Caco-2 (cell line): ENCODE results near the gene TMEM267. TPM values are rescaled to one million over a fixed set of nuclear protein-coding genes. Genes with fewer than 3 reads are reported as not detected.
"Not testable (repeated sequence)": the region's sequence is repeated elsewhere in the genome, so short reads cannot be mapped to it uniquely, and the experiment has no call there.

ENCODE experiments used
- BruUV-seq: library from RNA; stranded (reverse); fragments of 400-500 nt; replicated peaks from 2 replicates; lab custom pipeline; 2021; lab: Mats Ljungman, UMichigan
- CTCF ChIA-PET: fragments of 300-600 bp; sonication (Branson Sonifier 250); formaldehyde crosslinking; loops from one replicate; lab custom pipeline; 2022; ENCODE audit warnings: antibody characterized with exemption; lab: Charles Lee
- POLR2A ChIA-PET: fragments of 300-600 bp; sonication (Branson Sonifier 250); formaldehyde crosslinking; loops from one replicate; lab custom pipeline; 2022; ENCODE audit warnings: antibody characterized with exemption; lab: Charles Lee
- DNase-seq, 2 experiments: peaks; one replicate each; pipeline versions ENCODE4 v3.0.0 to v3.0.0-alpha.2; 2020 to 2022
- H3K27me3 ChIP-seq: replicated peaks from 2 replicates; pipeline ENCODE4 v1.6.0; 2011; ENCODE audit warnings: low read length; ENCODE audit not compliant: control insufficient read depth, insufficient read depth
- H3K36me3 ChIP-seq: 2 replicates; pipeline ENCODE4 v1.5.1; 2011; ENCODE audit warnings: low read length; ENCODE audit not compliant: control insufficient read depth, insufficient read depth
- H3K4me1 ChIP-seq: fragments of 250-450 bp; sonication (Bioruptor Pico); 2 replicates; pipeline ENCODE4 v1.5.1; 2020; ENCODE audit warnings: mild to moderate bottlenecking
- H3K4me3 ChIP-seq: 2 replicates; pipeline ENCODE4 v1.5.1; 2011; ENCODE audit warnings: low read depth, mild to moderate bottlenecking, control low read depth, low read length
- H3K9me3 ChIP-seq: fragments of 250-450 bp; sonication (Bioruptor Pico); 2 replicates; pipeline ENCODE4 v1.5.1; 2020; ENCODE audit warnings: mild to moderate bottlenecking, moderate library complexity
- H3K27ac Mint-ChIP-seq: one replicate; pipeline ENCODE4 v1.8.0; 2022; ENCODE audit warnings: mixed read lengths; ENCODE audit not compliant: unreplicated experiment
- H3K27me3 Mint-ChIP-seq: one replicate; pipeline ENCODE4 v1.8.0; 2022; ENCODE audit warnings: mixed read lengths; ENCODE audit not compliant: insufficient read depth, unreplicated experiment
- H3K36me3 Mint-ChIP-seq: one replicate; pipeline ENCODE4 v1.8.0; 2022; ENCODE audit warnings: mild to moderate bottlenecking, mixed read lengths; ENCODE audit not compliant: insufficient read depth, unreplicated experiment
- H3K4me1 Mint-ChIP-seq: one replicate; pipeline ENCODE4 v1.8.0; 2022; ENCODE audit warnings: low read depth, mixed read lengths; ENCODE audit not compliant: unreplicated experiment
- H3K4me3 Mint-ChIP-seq: one replicate; pipeline ENCODE4 v1.8.0; 2022; ENCODE audit warnings: mild to moderate bottlenecking, moderate library complexity, mixed read lengths; ENCODE audit not compliant: unreplicated experiment
- H3K9me3 Mint-ChIP-seq: one replicate; pipeline ENCODE4 v1.8.0; 2022; ENCODE audit warnings: mixed read lengths; ENCODE audit not compliant: unreplicated experiment
- intact Hi-C: fragments of 100-400 bp; cut with micrococcal nuclease; formaldehyde crosslinking; loops from one replicate; pipeline ENCODE4 v1.10.0; 2022; ENCODE audit not compliant: unreplicated experiment
- total RNA-seq: library from RNA; stranded (reverse); gene quantifications from 2 replicates; pipeline ENCODE4 v1.2.3, GENCODE V29; 2022
- TF ChIP-seq, protein P1 (sequence below), 2 experiments: fragments of 200-600 bp in 1 of 2; IDR thresholded peaks; 1 replicate in 1 of 2; 2 replicates in 1 of 2; pipeline versions ENCODE4 v1.5.1 to v1.8.0; 2011 to 2022; ENCODE audit warnings: antibody characterized with exemption in 1 of 2, control low read depth in 1 of 2, inconsistent platforms in 1 of 2, low read depth in 1 of 2, low read length in 1 of 2, mild to moderate bottlenecking in 1 of 2, moderate library complexity in 1 of 2; ENCODE audit not compliant: insufficient read depth in 1 of 2, severe bottlenecking in 1 of 2, unreplicated experiment in 1 of 2

The TMEM267 gene
- total RNA-seq, 1 experiment from 2014 or later, result 15.5 TPM

DNA sequence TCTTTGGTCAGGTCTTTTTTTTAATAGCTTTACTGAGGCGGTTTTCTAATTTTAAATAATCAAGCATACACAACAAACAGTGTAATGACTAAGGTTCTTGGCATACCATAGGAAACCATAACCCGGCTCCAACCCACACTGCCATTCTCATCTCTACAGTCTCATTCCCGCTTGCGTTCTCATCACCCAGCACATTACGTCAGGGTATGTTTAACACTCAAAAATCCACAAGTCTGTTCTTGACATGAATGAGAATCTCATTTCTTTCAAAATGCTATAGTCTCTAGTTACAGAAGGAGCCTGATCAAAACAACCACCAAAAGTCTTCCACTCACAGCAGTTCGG lies 30.8 kb upstream of the TMEM267 start:
- BruUV-seq, result TSS peak; percentile 84
- DNase-seq, result no peak
- peak overlapping the region; percentile 23 for H3K27ac Mint-ChIP-seq

DNA sequence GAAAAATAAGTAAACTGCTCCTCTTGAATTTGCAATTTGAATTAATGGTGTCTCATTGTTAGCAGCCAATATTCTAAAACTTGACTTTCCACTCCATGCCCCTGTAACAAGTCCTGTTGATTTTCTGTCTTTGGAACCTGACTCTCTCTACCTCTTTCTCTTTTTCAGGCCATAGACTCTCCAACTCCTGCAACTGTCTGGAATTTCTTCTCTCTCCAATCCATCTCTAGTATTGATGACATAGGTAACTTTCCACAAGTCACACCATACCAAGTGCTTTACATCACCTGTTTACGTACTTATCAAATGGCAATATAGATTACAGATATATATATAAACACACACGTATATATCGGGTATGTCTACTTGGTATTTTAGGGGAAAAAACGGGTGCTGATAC lies 30.4 kb upstream of the TMEM267 start:
- H3K9me3 Mint-ChIP-seq, result no peaks in the 10 kb centered on the region
- peak overlapping the region; percentile 23 for H3K27ac Mint-ChIP-seq
- no peak for DNase-seq
- no peaks in the 10 kb centered on the region for H3K9me3 ChIP-seq
- peak overlapping the region; percentile 75 for H3K4me3 Mint-ChIP-seq
- intact Hi-C loops, result loop anchor here (1.0 kb wide), 1 partner anchor 30 kb away; no protein-coding TSS in a partner anchor
- POLR2A ChIA-PET, result no interaction called here
- H3K4me1 ChIP-seq, result peaks cover 13% of the 10 kb centered on the region; the same call in 1 of the 2 replicates
- peaks cover 22% of the 10 kb centered on the region for H3K4me1 Mint-ChIP-seq
- H3K4me3 ChIP-seq, result peak overlapping the region; percentile 49
- TF ChIP-seq, protein P1, sequence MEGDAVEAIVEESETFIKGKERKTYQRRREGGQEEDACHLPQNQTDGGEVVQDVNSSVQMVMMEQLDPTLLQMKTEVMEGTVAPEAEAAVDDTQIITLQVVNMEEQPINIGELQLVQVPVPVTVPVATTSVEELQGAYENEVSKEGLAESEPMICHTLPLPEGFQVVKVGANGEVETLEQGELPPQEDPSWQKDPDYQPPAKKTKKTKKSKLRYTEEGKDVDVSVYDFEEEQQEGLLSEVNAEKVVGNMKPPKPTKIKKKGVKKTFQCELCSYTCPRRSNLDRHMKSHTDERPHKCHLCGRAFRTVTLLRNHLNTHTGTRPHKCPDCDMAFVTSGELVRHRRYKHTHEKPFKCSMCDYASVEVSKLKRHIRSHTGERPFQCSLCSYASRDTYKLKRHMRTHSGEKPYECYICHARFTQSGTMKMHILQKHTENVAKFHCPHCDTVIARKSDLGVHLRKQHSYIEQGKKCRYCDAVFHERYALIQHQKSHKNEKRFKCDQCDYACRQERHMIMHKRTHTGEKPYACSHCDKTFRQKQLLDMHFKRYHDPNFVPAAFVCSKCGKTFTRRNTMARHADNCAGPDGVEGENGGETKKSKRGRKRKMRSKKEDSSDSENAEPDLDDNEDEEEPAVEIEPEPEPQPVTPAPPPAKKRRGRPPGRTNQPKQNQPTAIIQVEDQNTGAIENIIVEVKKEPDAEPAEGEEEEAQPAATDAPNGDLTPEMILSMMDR (IDR thresholded peaks at IDR 0.05; ENCODE audit: insufficient read depth in 1 of 2, low read depth in 1 of 2, low read length in 1 of 2, severe bottlenecking in 1 of 2, unreplicated experiment in 1 of 2), result no peak
- no peaks in the 10 kb centered on the region; the same call in 1 of the 2 replicates for H3K36me3 ChIP-seq
- CTCF ChIA-PET, result no interaction called here
- H3K36me3 Mint-ChIP-seq, result no peaks in the 10 kb centered on the region
- no TSS peak for BruUV-seq
- H3K27me3 Mint-ChIP-seq, result no peaks in the 10 kb centered on the region
- H3K27me3 ChIP-seq, result no peaks in the 10 kb centered on the region

More for the DNA sequence above, 30.8 kb upstream of the TMEM267 start:
- intact Hi-C loops, result loop anchor here (1.0 kb wide), 1 partner anchor 30 kb away; no protein-coding TSS in a partner anchor
- Histone ChIP-seq H3K4me1 (peaks cover 13% of the 10 kb centered on the region; the same call in 1 of the 2 replicates), H3K27me3 (no peaks in the 10 kb centered on the region), H3K4me3 (peak overlapping the region; percentile 49), H3K36me3 (no peaks in the 10 kb centered on the region; the same call in 1 of the 2 replicates), H3K9me3 (no peaks in the 10 kb centered on the region)
- no peaks in the 10 kb centered on the region for H3K27me3 Mint-ChIP-seq
- no peaks in the 10 kb centered on the region for H3K9me3 Mint-ChIP-seq
- TF ChIP-seq, protein P1 (IDR thresholded peaks at IDR 0.05; ENCODE audit: insufficient read depth in 1 of 2, low read depth in 1 of 2, low read length in 1 of 2, severe bottlenecking in 1 of 2, unreplicated experiment in 1 of 2), result no peak
- H3K36me3 Mint-ChIP-seq, result no peaks in the 10 kb centered on the region
- ChIA-PET POLR2A (interaction anchor here (0.9 to 1.6 kb wide), 5 partner anchors 10 to 200 kb away, joined by 3 to 26 read pairs (median 7); partner anchors contain the start of gene TMEM267), CTCF (interaction anchor here (1.7 kb wide), 1 partner anchor 30 kb away, joined by 16 read pairs; the partner anchor contains the start of gene TMEM267)
- H3K4me1 Mint-ChIP-seq, result peaks cover 22% of the 10 kb centered on the region
- H3K4me3 Mint-ChIP-seq, result peak overlapping the region; percentile 75

DNA sequence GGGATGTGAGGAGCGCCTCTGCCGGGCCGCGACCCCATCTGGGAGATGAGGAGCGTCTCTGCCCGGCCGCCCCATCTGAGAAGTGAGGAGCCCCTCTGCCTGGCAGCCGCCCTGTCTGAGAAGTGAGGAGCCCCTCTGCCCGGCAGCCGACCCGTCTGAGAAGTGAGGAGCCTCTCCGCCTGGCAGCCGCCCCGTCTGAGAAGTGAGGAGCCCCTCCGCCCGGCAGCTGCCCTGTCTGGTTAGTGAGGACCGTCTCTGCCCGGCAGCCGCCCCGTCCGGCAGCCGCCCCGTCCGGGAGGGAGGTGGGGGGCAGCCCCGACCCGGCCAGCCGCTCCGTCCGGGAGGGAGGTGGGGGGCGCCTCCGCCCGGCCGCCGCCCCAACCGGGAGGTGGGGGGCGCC lies 27.4 kb upstream of the TMEM267 start:
- H3K27me3 Mint-ChIP-seq, H3K27me3 ChIP-seq, H3K4me3 ChIP-seq, POLR2A ChIA-PET, intact Hi-C loops, H3K4me3 Mint-ChIP-seq, BruUV-seq, CTCF ChIA-PET, DNase-seq, H3K9me3 Mint-ChIP-seq, H3K36me3 Mint-ChIP-seq, H3K9me3 ChIP-seq, H3K27ac Mint-ChIP-seq, H3K36me3 ChIP-seq: not testable (repeated sequence)
- H3K4me1 ChIP-seq, result peaks cover 13% of the 10 kb centered on the region; the same call in 1 of the 2 replicates
- peaks cover 22% of the 10 kb centered on the region for H3K4me1 Mint-ChIP-seq
